Fibroblast of lung (primary cell): Measurements from ENCODE around the gene ASIC3.

ENCODE experiments used
- EZH2 ChIP-seq: IDR thresholded peaks from 2 replicates; pipeline ENCODE4 v1.5.1; 2012; ENCODE audit warnings: low read length, control low read depth, mild to moderate bottlenecking; ENCODE audit errors: missing control alignments
- TF ChIP-seq, protein P1 (sequence below), 2 donors: IDR thresholded peaks in 1 of 2; conservative IDR thresholded peaks in 1 of 2; 1 replicate in 1 of 2; 2 replicates in 1 of 2; pipeline ENCODE4 v1.5.1; 2011 to 2012; ENCODE audit warnings: low read length in 2 of 2, control low read depth in 1 of 2, inconsistent platforms in 1 of 2, low read depth in 1 of 2, mild to moderate bottlenecking in 1 of 2

GRCh38 chr7:151014950-151015349, 33.4 kb upstream of the ASIC3 start:
- no peak for TF ChIP-seq EZH2
- TF ChIP-seq, protein P1, sequence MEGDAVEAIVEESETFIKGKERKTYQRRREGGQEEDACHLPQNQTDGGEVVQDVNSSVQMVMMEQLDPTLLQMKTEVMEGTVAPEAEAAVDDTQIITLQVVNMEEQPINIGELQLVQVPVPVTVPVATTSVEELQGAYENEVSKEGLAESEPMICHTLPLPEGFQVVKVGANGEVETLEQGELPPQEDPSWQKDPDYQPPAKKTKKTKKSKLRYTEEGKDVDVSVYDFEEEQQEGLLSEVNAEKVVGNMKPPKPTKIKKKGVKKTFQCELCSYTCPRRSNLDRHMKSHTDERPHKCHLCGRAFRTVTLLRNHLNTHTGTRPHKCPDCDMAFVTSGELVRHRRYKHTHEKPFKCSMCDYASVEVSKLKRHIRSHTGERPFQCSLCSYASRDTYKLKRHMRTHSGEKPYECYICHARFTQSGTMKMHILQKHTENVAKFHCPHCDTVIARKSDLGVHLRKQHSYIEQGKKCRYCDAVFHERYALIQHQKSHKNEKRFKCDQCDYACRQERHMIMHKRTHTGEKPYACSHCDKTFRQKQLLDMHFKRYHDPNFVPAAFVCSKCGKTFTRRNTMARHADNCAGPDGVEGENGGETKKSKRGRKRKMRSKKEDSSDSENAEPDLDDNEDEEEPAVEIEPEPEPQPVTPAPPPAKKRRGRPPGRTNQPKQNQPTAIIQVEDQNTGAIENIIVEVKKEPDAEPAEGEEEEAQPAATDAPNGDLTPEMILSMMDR (conservative IDR thresholded peaks at IDR 0.05 in 1 of 2, IDR thresholded peaks at IDR 0.05 in 1 of 2; ENCODE audit: low read depth in 1 of 2, low read length in 2 of 2) = no peak
